ENCODE data around the gene CP. TPM values are rescaled to one million over a fixed set of nuclear protein-coding genes. Genes with fewer than 3 reads are reported as not detected.

Gene CP
- total and polyA plus RNA-seq, 2 of the 13 experiments (the other 11 are each of a cell fraction or from before 2014, with no cell fraction given) = 42.6 to 789 TPM

GRCh38 chr3:149221783-149222517 is at the start of gene CP (continued):
- TF ChIP-seq, protein P1, sequence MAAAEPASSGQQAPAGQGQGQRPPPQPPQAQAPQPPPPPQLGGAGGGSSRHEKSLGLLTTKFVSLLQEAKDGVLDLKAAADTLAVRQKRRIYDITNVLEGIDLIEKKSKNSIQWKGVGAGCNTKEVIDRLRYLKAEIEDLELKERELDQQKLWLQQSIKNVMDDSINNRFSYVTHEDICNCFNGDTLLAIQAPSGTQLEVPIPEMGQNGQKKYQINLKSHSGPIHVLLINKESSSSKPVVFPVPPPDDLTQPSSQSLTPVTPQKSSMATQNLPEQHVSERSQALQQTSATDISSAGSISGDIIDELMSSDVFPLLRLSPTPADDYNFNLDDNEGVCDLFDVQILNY (CRISPR knock-in tag; conservative IDR thresholded peaks at IDR 0.05) = no peak
- peak; percentile 72; the same call in 1 of the 2 replicates for TF ChIP-seq GATA4 (IDR thresholded peaks at IDR 0.05; ENCODE audit: borderline replicate concordance, low read depth)
- 0 out of 4 replicates have a peak, but pooled peaks of 1 of the 2 experiments have one; percentile 41 for TF ChIP-seq MAFK (conservative IDR thresholded peaks at IDR 0.05 in 1 of 2, IDR thresholded peaks at IDR 0.05 in 1 of 2; ENCODE audit: low read length in 2 of 2)
- TF ChIP-seq FOXA3 (CRISPR knock-in tag; IDR thresholded peaks at IDR 0.05) = peak; percentile 81
- no peak for TF ChIP-seq BRF2 (CRISPR knock-in tag; IDR thresholded peaks at IDR 0.05)
- TF ChIP-seq HOXA9 (CRISPR knock-in tag; IDR thresholded peaks at IDR 0.05; ENCODE audit: borderline replicate concordance) = no peak
- TF ChIP-seq ZNF607 (CRISPR knock-in tag; IDR thresholded peaks at IDR 0.05; ENCODE audit: borderline replicate concordance) = 0 out of 2 replicates have a peak, but pooled peaks have one; percentile 51
- peak; percentile 42; the same call in 1 of the 2 replicates for TF ChIP-seq MBD4 (IDR thresholded peaks at IDR 0.05; ENCODE audit: borderline replicate concordance, low read length)
- TF ChIP-seq, protein P2, sequence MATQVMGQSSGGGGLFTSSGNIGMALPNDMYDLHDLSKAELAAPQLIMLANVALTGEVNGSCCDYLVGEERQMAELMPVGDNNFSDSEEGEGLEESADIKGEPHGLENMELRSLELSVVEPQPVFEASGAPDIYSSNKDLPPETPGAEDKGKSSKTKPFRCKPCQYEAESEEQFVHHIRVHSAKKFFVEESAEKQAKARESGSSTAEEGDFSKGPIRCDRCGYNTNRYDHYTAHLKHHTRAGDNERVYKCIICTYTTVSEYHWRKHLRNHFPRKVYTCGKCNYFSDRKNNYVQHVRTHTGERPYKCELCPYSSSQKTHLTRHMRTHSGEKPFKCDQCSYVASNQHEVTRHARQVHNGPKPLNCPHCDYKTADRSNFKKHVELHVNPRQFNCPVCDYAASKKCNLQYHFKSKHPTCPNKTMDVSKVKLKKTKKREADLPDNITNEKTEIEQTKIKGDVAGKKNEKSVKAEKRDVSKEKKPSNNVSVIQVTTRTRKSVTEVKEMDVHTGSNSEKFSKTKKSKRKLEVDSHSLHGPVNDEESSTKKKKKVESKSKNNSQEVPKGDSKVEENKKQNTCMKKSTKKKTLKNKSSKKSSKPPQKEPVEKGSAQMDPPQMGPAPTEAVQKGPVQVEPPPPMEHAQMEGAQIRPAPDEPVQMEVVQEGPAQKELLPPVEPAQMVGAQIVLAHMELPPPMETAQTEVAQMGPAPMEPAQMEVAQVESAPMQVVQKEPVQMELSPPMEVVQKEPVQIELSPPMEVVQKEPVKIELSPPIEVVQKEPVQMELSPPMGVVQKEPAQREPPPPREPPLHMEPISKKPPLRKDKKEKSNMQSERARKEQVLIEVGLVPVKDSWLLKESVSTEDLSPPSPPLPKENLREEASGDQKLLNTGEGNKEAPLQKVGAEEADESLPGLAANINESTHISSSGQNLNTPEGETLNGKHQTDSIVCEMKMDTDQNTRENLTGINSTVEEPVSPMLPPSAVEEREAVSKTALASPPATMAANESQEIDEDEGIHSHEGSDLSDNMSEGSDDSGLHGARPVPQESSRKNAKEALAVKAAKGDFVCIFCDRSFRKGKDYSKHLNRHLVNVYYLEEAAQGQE (IDR thresholded peaks at IDR 0.05; ENCODE audit: borderline replicate concordance in 1 of 2, low read depth in 1 of 2, low read length in 2 of 2) = peak in 1 of 2 experiments; percentile 59; a peak in 1 of 4 replicates
- TF ChIP-seq TBX2 (CRISPR knock-in tag; IDR thresholded peaks at IDR 0.05; ENCODE audit: borderline replicate concordance) = peak; percentile 66; the same call in 1 of the 2 replicates
- TF ChIP-seq, protein P3, sequence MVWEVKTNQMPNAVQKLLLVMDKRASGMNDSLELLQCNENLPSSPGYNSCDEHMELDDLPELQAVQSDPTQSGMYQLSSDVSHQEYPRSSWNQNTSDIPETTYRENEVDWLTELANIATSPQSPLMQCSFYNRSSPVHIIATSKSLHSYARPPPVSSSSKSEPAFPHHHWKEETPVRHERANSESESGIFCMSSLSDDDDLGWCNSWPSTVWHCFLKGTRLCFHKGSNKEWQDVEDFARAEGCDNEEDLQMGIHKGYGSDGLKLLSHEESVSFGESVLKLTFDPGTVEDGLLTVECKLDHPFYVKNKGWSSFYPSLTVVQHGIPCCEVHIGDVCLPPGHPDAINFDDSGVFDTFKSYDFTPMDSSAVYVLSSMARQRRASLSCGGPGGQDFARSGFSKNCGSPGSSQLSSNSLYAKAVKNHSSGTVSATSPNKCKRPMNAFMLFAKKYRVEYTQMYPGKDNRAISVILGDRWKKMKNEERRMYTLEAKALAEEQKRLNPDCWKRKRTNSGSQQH (CRISPR knock-in tag; IDR thresholded peaks at IDR 0.05; ENCODE audit: low read depth) = peak; percentile 69; the same call in 1 of the 2 replicates
- TF ChIP-seq RCOR2 (CRISPR knock-in tag; IDR thresholded peaks at IDR 0.05) = peak; percentile 76
- TF ChIP-seq MAFG (CRISPR knock-in tag; IDR thresholded peaks at IDR 0.05) = no peak
- no peak for TF ChIP-seq KAT2B (IDR thresholded peaks at IDR 0.05; ENCODE audit: borderline replicate concordance, low read depth, low read length)
- TF ChIP-seq ATF7 (IDR thresholded peaks at IDR 0.05) = no peak
- TF ChIP-seq ATF7 (CRISPR knock-in tag; IDR thresholded peaks at IDR 0.05) = no peak
- TF ChIP-seq ZNF644 (CRISPR knock-in tag; IDR thresholded peaks at IDR 0.05; ENCODE audit: low read depth) = 0 out of 2 replicates have a peak, but pooled peaks have one; percentile 28
- TF ChIP-seq SSRP1 (CRISPR knock-in tag; IDR thresholded peaks at IDR 0.05) = no peak
- TF ChIP-seq NR2F6 (IDR thresholded peaks at IDR 0.05) = peak; percentile 46; the same call in 1 of the 2 replicates
- TF ChIP-seq NR2F6 (CRISPR knock-in tag; IDR thresholded peaks at IDR 0.05) = peak; percentile 59
- TF ChIP-seq PHF5A (CRISPR knock-in tag; IDR thresholded peaks at IDR 0.05; ENCODE audit: low read depth, unreplicated experiment) = peak; percentile 49
- TF ChIP-seq, protein P4, sequence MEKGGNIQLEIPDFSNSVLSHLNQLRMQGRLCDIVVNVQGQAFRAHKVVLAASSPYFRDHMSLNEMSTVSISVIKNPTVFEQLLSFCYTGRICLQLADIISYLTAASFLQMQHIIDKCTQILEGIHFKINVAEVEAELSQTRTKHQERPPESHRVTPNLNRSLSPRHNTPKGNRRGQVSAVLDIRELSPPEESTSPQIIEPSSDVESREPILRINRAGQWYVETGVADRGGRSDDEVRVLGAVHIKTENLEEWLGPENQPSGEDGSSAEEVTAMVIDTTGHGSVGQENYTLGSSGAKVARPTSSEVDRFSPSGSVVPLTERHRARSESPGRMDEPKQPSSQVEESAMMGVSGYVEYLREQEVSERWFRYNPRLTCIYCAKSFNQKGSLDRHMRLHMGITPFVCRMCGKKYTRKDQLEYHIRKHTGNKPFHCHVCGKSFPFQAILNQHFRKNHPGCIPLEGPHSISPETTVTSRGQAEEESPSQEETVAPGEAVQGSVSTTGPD (CRISPR knock-in tag; IDR thresholded peaks at IDR 0.05) = no peak

Measured in HepG2 (cell line).